GM18526 (cell line): ENCODE data around the gene MAPRE3.

Source experiments
- POLR2A ChIP-seq: IDR thresholded peaks from 3 replicates; pipeline ENCODE4 v1.6.1; 2011; ENCODE audit not compliant: insufficient read length; ENCODE audit errors: extremely low read depth

MAPRE3 gene

DNA sequence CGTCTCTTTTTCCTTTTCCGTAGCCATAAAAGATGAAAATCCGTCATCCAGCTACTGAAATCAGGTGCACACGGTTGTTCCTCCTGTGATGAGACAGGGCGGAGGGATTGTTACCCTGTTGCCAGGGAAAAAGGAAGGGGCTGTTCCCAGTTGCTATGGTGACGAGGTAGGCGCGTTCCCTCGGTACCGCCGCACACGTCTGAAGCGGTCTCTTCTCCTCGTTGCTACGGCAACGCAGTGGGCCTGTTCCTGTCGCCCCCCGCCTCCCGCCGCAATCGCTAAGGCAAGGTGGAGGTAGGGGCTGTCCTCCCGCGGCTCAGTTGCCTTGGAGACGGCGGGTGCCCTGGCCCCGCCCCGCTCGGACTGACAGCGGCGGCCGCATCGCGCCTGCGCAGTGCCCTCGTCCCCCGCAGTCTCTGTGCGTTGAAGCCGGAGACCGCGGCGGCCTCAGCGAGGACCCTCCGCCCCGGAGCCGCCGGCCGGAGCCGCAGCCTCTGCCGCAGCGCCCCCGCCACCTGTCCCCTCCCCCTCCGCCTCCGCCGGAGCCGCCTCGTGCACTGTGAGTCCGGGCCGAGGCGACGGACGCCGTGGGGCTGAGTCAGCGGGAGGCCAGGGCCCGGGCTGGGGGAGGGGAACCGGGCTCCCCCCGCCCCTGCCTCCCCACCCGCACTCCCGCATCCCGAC is at the start of gene MAPRE3:
MAPRE3 (plus strand) TSS at position 394 of the 684 bp plus-strand sequence. CDS start 51,582 bp downstream, outside the sequence.
- TF ChIP-seq POLR2A: no peak

DNA sequence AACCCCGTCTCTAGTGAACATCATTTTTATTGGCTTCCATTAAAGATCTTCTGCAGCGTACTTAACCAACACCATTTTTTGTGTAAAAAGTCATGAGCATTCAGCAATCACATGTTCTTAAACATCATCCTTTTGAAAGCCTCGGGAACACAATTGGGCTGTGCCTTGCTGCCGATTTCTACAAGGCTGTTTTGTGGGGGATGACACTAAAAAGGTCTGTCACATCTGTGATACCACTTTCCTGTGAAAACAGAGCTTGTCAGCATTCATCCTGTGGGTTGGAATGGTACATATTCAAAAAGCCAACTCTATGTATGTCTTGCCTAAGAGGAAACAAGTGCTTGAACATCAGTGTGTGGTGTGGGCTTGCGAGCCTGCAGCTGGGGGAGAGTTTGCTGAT is 49.1 kb upstream of the MAPRE3 start:
- no peak for TF ChIP-seq POLR2A

DNA sequence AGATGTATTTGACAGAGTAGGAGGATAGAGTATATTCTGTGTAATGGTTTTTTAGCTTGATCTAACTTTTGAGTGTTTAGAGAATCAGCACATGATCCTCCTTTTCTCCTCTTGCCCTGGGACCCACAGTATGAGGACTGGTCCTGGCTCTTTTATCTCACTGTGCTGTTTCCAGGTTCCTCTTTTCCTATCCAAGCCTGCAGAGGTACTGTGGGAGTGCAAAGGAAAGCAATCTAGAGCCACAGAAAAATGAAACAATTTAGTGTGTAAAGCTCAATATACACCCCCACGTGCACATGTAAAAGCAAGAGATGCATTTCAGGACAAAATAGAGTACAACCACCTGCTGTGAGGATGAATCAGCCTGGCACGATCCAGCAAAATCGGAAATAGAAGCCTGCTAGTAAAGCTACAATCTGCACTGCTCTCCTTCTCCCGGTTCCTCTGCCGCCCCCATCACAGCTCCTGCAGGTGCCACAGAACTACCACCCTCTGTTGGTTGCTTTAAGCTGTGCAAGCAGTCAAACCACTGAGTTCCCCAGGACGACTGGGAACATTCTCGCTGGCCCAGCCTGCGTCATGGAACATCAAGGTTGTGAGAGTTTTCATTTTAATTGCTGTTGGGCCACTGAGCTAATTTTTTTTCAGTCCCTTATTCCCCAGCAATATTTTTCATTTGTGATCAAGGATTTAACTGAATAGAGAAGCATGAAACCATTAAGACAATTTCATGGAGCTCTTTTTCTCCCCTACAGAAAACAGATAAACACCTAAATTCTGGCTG is 47.8 kb upstream of the MAPRE3 start:
- no peak for TF ChIP-seq POLR2A

DNA sequence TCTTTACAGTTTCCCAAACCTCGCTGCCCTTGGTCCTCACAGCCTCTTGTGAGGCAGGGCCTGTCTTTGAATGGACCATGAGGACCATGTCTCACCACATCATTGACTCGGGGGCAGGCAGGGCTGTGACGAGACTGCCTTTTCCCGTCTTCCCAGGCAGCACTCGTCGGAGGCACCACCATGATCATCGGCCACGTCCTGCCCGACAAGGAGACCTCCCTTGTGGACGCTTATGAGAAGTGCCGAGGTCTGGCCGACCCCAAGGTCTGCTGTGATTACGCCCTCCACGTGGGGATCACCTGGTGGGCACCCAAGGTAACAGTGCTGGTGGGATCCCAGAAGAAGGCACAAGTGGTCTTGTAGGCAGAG is 45.7 kb upstream of the MAPRE3 start:
- no peak for TF ChIP-seq POLR2A

DNA sequence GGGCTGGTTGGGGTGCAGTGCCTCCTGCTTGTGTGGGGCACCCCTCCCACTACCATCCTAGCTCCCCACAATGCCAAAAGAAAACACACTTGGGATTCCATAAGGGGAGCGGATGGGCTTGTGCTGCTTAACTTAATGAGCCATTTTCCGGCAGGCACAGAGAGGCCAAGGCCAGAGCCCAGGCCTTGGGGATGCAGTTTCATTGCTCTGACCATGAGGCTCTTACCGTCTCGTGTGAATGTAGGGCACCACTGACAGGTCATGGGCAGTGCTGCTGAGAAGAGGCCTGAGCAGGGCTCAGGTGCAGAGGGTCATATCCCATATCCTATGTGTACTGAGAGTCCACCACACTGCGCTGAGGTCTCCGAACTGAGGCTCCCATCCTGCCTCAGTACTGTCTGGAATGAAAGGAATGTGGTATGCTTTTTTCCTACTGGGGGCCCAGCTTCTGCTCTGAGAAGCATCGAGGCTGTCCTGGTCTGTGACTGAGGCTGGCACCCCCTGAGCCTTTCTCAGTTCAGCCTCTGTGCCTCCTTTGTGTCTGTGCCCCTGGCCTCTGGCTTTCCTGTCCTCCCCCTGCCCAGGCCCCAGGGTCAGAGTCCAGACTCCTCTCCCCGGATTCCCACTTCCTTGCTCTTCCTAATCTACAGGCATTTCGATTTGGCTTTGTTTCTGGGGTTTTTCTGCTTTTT is 45.2 kb upstream of the MAPRE3 start:
- no peak for TF ChIP-seq POLR2A

DNA sequence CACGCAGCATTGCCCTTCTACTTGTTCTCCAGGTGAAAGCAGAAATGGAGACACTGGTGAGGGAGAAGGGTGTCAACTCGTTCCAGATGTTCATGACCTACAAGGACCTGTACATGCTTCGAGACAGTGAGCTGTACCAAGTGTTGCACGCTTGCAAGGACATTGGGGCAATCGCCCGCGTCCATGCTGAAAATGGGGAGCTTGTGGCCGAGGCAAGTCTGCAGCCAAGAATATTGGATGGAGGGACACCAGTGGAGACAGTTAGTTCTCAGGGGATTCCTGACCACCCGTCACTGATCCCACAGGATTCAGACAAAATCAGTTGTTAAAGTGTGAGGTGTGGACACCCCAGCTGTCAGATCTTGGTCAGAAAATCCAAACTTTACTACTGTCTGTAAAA is 43.2 kb upstream of the MAPRE3 start:
- TF ChIP-seq POLR2A: no peak

DNA sequence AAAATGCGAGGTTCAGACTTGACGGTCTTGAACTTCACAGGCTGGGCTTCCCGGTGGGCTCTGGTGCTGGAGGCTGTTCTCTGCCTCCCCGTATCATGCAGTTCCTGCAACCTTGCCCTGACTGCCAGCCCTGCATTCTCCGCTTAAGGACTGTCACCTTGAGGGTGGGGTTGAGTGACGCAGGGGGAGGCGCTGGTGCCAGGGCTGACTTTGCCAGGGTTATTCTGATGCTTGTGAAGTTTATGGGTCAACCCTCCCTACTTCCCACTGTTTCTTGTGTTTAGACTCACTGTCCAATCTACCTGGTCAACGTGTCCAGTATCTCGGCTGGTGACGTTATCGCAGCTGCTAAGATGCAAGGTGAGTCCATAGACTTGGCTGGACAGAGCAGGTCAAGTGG is 37.5 kb upstream of the MAPRE3 start:
- no peak for TF ChIP-seq POLR2A

DNA sequence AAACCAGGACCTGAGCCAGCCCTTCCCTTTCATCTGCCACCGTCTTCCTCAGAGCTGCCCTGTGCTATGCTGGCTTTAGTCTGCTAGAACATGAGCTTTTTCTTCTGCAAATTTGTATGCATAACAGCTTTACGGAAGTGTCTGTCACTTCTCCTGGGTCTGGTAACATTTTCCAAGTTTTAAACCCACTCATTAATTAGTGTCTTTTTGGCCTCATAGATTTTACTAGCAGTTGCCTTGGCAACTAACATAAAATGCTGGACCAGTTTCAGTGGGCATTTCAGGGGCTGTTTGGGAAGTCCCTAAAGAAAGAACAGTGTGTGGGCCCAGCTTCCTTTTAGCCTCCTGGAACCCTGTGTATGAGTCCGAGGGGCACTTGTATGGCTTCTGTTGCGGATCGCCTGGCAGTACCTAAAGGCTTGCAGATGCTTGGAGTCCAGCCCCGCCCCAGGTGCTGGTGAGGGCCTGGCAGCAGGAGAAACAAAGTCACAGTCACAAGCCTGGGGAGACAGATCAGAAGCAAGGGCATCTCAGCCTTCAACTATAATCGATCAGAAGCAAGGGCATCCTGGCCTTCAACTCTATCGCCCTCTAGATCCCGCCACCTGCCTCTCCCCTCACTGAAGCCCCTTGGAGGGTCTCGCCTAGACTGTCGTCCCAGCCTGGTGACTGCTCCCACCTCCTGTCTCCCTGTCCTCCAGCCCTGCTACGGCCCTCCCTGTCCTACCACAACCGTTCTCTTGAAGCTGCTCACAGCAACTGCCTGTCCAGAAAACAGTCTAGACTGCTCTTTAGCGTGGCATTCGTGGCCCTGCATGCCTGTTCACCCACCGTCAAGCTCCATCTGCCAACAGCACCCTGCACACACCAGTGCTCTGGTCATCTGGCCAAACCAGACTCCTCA is 36.8 kb upstream of the MAPRE3 start:
- no peak for TF ChIP-seq POLR2A

DNA sequence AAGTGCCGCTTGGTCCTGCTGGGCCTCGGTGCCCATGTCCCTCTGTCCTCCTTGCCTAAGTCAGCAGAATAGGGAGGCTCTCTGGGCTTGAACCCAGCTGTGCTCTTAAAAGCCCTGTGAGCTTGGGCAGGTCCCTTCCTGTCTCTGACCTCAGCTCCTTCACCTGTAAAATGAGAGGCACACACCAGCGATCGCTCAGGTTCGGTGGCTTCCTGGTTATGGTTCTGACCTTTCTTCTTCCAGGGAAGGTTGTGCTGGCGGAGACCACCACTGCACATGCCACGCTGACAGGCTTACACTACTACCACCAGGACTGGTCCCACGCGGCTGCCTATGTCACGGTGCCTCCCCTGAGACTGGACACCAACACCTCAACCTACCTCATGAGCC is 36.1 kb upstream of the MAPRE3 start:
- TF ChIP-seq POLR2A: no peak

DNA sequence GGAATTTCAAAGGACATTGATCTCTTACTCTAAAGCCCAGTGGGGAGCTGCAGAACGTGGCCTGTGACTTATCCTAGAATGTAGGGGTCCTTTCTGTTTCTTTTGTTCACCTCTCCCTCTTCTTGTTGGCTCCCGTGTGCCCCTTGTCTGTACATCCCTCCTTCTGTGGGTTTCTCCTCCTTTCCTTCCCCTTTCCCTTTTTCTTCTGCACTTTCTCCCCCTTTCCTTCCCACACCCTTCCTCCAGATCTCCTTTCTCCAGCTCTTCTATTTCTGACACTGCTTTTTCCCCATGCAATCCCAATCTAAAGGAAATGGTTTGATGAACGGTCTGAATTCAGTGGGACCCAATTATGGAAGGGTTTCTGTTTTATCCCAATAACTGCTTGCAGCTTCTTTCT is 35.5 kb upstream of the MAPRE3 start:
- no peak for TF ChIP-seq POLR2A

DNA sequence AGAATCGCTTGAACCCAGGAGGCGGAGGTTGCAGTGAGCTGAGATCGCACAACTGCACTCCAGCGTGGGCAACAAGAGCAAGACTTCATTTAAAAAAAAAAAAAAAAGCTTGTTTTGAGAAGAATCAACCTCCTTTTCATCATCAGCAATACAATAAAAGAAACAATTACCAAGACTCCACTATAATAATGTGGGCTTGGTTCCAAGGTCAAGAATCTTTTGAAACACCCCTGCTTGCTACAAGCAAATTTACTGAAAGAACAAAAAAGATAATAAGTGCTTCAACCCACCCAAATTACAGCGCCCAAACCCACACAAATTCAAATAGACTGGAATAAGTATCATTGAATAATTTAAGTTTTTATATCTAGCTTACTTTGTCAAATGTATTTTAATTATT is 33.6 kb upstream of the MAPRE3 start:
- TF ChIP-seq POLR2A: no peak

DNA sequence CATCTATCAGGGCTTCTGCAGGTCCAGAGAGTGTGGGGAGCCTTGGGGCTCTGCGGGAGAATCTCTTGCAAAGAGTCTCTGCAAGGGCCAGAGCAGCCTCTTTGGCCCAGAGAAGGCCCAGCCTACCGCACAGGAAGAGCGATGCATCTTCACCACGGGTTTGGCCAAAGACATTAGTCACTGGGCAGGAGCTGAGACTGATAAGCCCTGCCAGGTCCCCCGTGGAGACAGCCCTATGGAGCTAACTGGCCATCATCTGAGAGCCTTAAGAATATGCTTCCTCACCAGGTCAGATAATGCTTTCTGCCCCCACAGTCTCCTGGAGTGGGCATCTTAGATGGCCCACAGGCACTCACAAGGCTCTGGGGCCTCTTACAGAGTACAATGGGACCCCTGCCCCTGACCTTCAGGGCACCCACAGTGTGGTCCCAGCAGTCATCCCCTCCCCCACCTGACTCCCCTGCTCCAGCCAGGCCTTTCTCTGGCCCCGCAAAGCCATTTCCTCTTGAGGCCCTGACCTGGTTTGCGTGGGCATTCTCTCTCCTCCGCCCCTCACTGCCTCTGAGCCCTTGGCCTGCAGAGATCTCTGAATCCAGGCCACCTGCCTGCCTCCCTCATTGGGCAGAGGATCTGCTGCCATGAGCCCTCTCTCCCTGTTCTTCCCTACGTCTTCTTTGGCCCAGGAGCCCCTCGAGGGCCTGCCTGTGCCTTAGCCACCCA is 31.9 kb upstream of the MAPRE3 start:
- TF ChIP-seq POLR2A: no peak

DNA sequence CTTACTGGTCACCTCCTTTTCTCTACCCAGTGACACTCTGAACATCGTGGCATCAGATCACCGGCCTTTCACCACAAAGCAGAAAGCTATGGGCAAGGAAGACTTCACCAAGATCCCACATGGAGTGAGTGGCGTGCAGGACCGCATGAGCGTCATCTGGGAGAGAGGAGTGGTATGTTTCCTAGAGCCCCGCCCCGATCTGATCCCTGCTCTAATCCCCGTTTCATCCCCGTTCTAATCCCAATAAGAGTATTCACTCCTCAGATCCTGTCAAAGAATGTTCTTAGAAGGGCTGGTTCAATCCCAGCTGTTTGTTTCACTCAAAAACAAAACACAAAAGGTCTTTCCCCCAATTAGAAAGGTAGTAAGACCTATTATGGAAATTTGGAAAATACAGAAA is 30.4 kb upstream of the MAPRE3 start:
- TF ChIP-seq POLR2A: no peak

DNA sequence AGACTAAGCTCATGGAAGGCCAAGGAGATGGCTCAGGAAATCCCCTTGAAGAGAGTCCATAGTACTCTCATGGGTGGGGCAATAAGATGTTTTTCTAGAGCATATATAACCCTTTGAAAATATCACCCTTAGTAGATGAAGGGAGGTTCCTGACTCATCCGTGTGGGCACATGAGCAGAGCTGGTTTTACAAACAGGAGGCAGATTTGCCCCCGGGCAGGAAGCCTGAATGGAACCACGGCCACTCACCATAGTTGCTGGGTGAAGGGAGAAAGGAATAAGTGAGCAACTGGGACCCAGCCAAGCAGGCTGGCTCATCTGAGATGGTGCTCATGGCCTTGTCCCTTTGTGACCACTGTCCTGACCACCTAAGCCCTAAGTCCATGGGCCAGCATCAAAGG is 29.0 kb upstream of the MAPRE3 start:
- TF ChIP-seq POLR2A: no peak
